ENCODE results near the gene RHOB.
A peak's percentile ranks its signal among the peaks of the same experiment; 100 is the strongest.

Gene RHOB

GRCh38 chr2:20482725-20483124 lies 35.9 kb downstream of the RHOB start:
- no peak for TF ChIP-seq CTCF (conservative IDR thresholded peaks at IDR 0.05; ENCODE audit: control insufficient read depth, insufficient read depth, low read depth, low read length)
- no peak overlapping the region for H3K4me3 ChIP-seq (ENCODE audit: control insufficient read depth, low read depth, low read length)
- DNase-seq (ENCODE audit: low read depth), result no peak

- no peak overlapping the region for H3K4me3 ChIP-seq (ENCODE audit: control insufficient read depth, low read depth, low read length)
- DNase-seq (ENCODE audit: low read depth), result peak; percentile 27
- no peak for TF ChIP-seq CTCF (conservative IDR thresholded peaks at IDR 0.05; ENCODE audit: control insufficient read depth, insufficient read depth, low read depth, low read length)
Measured at GRCh38 chr2:20483194-20483895, 36.5 kb downstream of the RHOB start.

- no peak for TF ChIP-seq CTCF (conservative IDR thresholded peaks at IDR 0.05; ENCODE audit: control insufficient read depth, insufficient read depth, low read depth, low read length)
- no peak overlapping the region for H3K4me3 ChIP-seq (ENCODE audit: control insufficient read depth, low read depth, low read length)
Measured at GRCh38 chr2:20484034-20484617, 37.3 kb downstream of the RHOB start.

GRCh38 chr2:20484810-20485611 lies 38.1 kb downstream of the RHOB start:
- TF ChIP-seq CTCF (conservative IDR thresholded peaks at IDR 0.05; ENCODE audit: control insufficient read depth, insufficient read depth, low read depth, low read length), result no peak
- H3K4me3 ChIP-seq (ENCODE audit: control insufficient read depth, low read depth, low read length), result no peak overlapping the region
- DNase-seq (ENCODE audit: low read depth), result no peak

More at GRCh38 chr2:20484034-20484617, 37.3 kb downstream of the RHOB start:
- DNase-seq (ENCODE audit: low read depth), result no peak

GRCh38 chr2:20485612-20486388 lies 38.9 kb downstream of the RHOB start:
- no peak for TF ChIP-seq CTCF (conservative IDR thresholded peaks at IDR 0.05; ENCODE audit: control insufficient read depth, insufficient read depth, low read depth, low read length)
- no peak overlapping the region for H3K4me3 ChIP-seq (ENCODE audit: control insufficient read depth, low read depth, low read length)
- DNase-seq (ENCODE audit: low read depth), result no peak

- TF ChIP-seq CTCF (conservative IDR thresholded peaks at IDR 0.05; ENCODE audit: control insufficient read depth, insufficient read depth, low read depth, low read length), result no peak
- no peak for DNase-seq (ENCODE audit: low read depth)
- no peak overlapping the region for H3K4me3 ChIP-seq (ENCODE audit: control insufficient read depth, low read depth, low read length)
Measured at GRCh38 chr2:20486571-20486970, 39.7 kb downstream of the RHOB start.

Data from fibroblast of mammary gland (primary cell).